K562 (cell line): Measurements from ENCODE around the gene FETUB. TPM values are rescaled to one million over a fixed set of nuclear protein-coding genes. Genes with fewer than 3 reads are reported as not detected.
"Not testable (repeated sequence)": the region's sequence is repeated elsewhere in the genome, so short reads cannot be mapped to it uniquely, and the experiment has no call there.

ENCODE experiments used
- ATAC-seq: fragments of 200-7000 bp; cut with Tn5 transposase; 3 replicates; pipeline ENCODE4 v1.9.1; 2020; ENCODE audit warnings: moderate library complexity
- BruUV-seq: library from RNA; stranded (reverse); fragments of 400-500 nt; replicated peaks from 2 replicates; lab custom pipeline; 2021; lab: Mats Ljungman, UMichigan
- CTCF ChIA-PET: fragments of 300-600 bp; formaldehyde crosslinking; extraction: SDS; loops from one replicate; lab custom pipeline; 2021; ENCODE audit warnings: low intra/inter-chr PET ratio; lab: Yijun Ruan, JAX
- POLR2A ChIA-PET: fragments of 300-600, 350-650 bp; sonication (Branson Sonifier 250); formaldehyde crosslinking; extraction: SDS; loops from one replicate; lab custom pipeline; 2021; ENCODE audit warnings: antibody characterized with exemption, inconsistent platforms; lab: Yijun Ruan, JAX
- DNase-seq, 4 experiments: peaks; one replicate each; pipeline versions ENCODE4 v3.0.0 to v3.0.0-alpha.2; 2011 to 2018; ENCODE audit warnings: low spot score in 3 of 4, mixed read lengths in 3 of 4; ENCODE audit errors: extremely low read depth in 1 of 4
- FAIRE-seq: peaks from 2 replicates; lab custom pipeline; 2011; peaks lifted over from hg19 to GRCh38; lab: Jason Lieb, UNC
- H2AFZ ChIP-seq: 2 replicates; pipeline ENCODE4 v1.6.0; 2011; ENCODE audit warnings: low read depth, low read length, control low read depth, inconsistent platforms
- H3K27ac ChIP-seq: fragments of 200-600 bp; 3 replicates; pipeline ENCODE4 v1.8.0; 2011; ENCODE audit warnings: low read depth, mild to moderate bottlenecking, control low read depth, inconsistent platforms, low read length, moderate library complexity, mixed read lengths; ENCODE audit errors: extremely low read depth
- H3K27me3 ChIP-seq, 2 experiments: fragments of 300-600 bp in 1 of 2; 2 replicates in 1 of 2; 3 replicates in 1 of 2; pipeline versions ENCODE4 v1.6.0 to v1.8.0; 2011; ENCODE audit warnings: inconsistent platforms in 2 of 2, low read length in 2 of 2, mild to moderate bottlenecking in 1 of 2, mixed read lengths in 1 of 2, moderate library complexity in 1 of 2; ENCODE audit not compliant: control insufficient read depth in 2 of 2, insufficient read depth in 2 of 2
- H3K36me3 ChIP-seq: fragments of 300-600 bp; 3 replicates; pipeline ENCODE4 v1.8.0; 2011; ENCODE audit warnings: mild to moderate bottlenecking, low read length, inconsistent platforms; ENCODE audit not compliant: control insufficient read depth, insufficient read depth
- H3K4me1 ChIP-seq, 2 experiments: fragments of 200-600 bp in 1 of 2; replicated peaks in 1 of 2; 2 replicates in 1 of 2; 3 replicates in 1 of 2; pipeline versions ENCODE4 v1.5.1 to v1.8.0; 2011; ENCODE audit warnings: inconsistent platforms in 2 of 2, low read length in 2 of 2, mild to moderate bottlenecking in 1 of 2, mixed read lengths in 1 of 2, moderate library complexity in 1 of 2; ENCODE audit not compliant: control insufficient read depth in 2 of 2, insufficient read depth in 2 of 2
- H3K4me2 ChIP-seq: 2 replicates; pipeline ENCODE4 v1.6.1; 2011; ENCODE audit warnings: low read length, control low read depth, inconsistent platforms, mixed read lengths; ENCODE audit not compliant: insufficient read depth
- H3K4me3 ChIP-seq: fragments of 200-600 bp; sonication (generic), shearing (Covaris generic); 2 replicates; pipeline ENCODE4 v1.5.1; 2016; ENCODE audit warnings: control low read depth, inconsistent platforms
- H3K79me2 ChIP-seq: fragments of 200-600 bp; 3 replicates; pipeline ENCODE4 v1.8.0; 2011; ENCODE audit warnings: low read length, inconsistent platforms; ENCODE audit not compliant: control insufficient read depth, insufficient read depth
- H3K9ac ChIP-seq, 2 experiments: 2 replicates each; pipeline versions ENCODE4 v1.6.0 to v1.6.1; 2011; ENCODE audit warnings: low read depth in 2 of 2, low read length in 2 of 2, control low read depth in 1 of 2, inconsistent platforms in 1 of 2, mild to moderate bottlenecking in 1 of 2, mixed read lengths in 1 of 2; ENCODE audit not compliant: insufficient read depth in 1 of 2
- H3K9me1 ChIP-seq: one replicate; pipeline ENCODE4 v1.6.0; 2011; ENCODE audit warnings: inconsistent platforms, mild to moderate bottlenecking, low read length, moderate library complexity; ENCODE audit not compliant: control insufficient read depth, insufficient read depth
- H3K9me3 ChIP-seq: replicated peaks from 2 replicates; pipeline ENCODE4 v1.5.1; 2011; ENCODE audit warnings: low read depth, low read length, inconsistent platforms; ENCODE audit not compliant: control insufficient read depth, insufficient read depth
- H4K20me1 ChIP-seq: replicated peaks from 2 replicates; pipeline ENCODE4 v1.6.1; 2011; ENCODE audit warnings: low read length, inconsistent platforms, mixed read lengths; ENCODE audit not compliant: control insufficient read depth, insufficient read depth
- STAT5A ChIP-seq: IDR thresholded peaks from 2 replicates; pipeline ENCODE4 v1.6.1; 2012; ENCODE audit warnings: low read length, inconsistent platforms, borderline replicate concordance
- ZNF431 ChIP-seq: sonication (generic); formaldehyde crosslinking; IDR thresholded peaks from 2 replicates; pipeline ENCODE4 v1.8.0; 2022; ENCODE audit warnings: mild to moderate bottlenecking, missing genetic modification reagents
- ZNF57 ChIP-seq: fragments of 450-650 bp; formaldehyde crosslinking; IDR thresholded peaks from 2 replicates; pipeline ENCODE4 v1.4.0; 2020; ENCODE audit warnings: mild to moderate bottlenecking, moderate library complexity
- in situ Hi-C: fragments of 300-500 bp; cut with MboI; formaldehyde crosslinking; loops from 4 replicates; pipeline ENCODE4 v1.15.0; 2018; ENCODE audit warnings: inconsistent platforms, mixed read lengths
- intact Hi-C: fragments of 100-400 bp; cut with micrococcal nuclease; formaldehyde crosslinking; loops from 2 replicates; pipeline ENCODE4 v1.14.2; 2022
- polyA plus RNA-seq, 8 experiments: library from polyadenylated mRNA; depleted of rRNA in 4 of 8; stranded (reverse) in 5 of 8; unstranded in 3 of 8; fragments of >200 nt; fragmentation: Nextera tagmentation in 2 of 8; fragmentation: Illumina TruSeq in 1 of 8; extraction: Ambion mirVana in 2 of 8; extraction: Trizol in 1 of 8; gene quantifications; 2 replicates each; pipeline versions ENCODE4 v1.2.1 to v1.2.3, GENCODE V29; 2011 to 2014; ENCODE audit warnings: inconsistent platforms in 1 of 8, missing spikeins in 1 of 8
- small RNA-seq: library from RNA; depleted of rRNA; stranded (forward); fragments of <200 nt; gene quantifications from one replicate; pipeline ENCODE3, GENCODE V24; 2014
- total RNA-seq, 7 experiments: library from RNA; depleted of rRNA in 6 of 7; stranded (reverse); fragments of >200 nt in 6 of 7; fragmentation: Illumina TruSeq in 2 of 7; extraction: Trizol in 2 of 7; gene quantifications; 2 replicates each; pipeline versions ENCODE4 v1.2.1 to v1.2.3, GENCODE V29; 2011 to 2021; ENCODE audit warnings: low replicate concordance in 1 of 7
- TF ChIP-seq, protein P1 (sequence below): fragments of 450-650 bp; IDR thresholded peaks from 2 replicates; pipeline ENCODE4 v1.6.1; 2016; ENCODE audit warnings: antibody characterized with exemption

FETUB gene
- total and polyA plus RNA-seq, 9 of the 15 experiments (the other 6 are each of a cell fraction or from before 2014, with no cell fraction given) = not detected

GRCh38 chr3:186700267-186700666, 60.1 kb downstream of the FETUB start (continued):
- TF ChIP-seq, protein P1, sequence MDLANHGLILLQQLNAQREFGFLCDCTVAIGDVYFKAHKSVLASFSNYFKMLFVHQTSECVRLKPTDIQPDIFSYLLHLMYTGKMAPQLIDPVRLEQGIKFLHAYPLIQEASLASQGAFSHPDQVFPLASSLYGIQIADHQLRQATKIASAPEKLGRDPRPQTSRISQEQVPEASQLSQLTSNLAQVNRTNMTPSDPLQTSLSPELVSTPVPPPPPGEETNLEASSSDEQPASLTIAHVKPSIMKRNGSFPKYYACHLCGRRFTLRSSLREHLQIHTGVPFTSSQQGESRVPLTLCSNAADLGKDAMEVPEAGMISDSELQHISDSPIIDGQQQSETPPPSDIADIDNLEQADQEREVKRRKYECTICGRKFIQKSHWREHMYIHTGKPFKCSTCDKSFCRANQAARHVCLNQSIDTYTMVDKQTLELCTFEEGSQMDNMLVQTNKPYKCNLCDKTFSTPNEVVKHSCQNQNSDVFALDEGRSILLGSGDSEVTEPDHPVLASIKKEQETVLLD = 0 out of 2 replicates have a peak, but pooled peaks have one; percentile 50
- TF ChIP-seq STAT5A = peak; percentile 39; the same call in 1 of the 2 replicates
- TF ChIP-seq ZNF431 (CRISPR knock-in tag) = no peak
- no peak for TF ChIP-seq ZNF57 (CRISPR knock-in tag)

DNA sequence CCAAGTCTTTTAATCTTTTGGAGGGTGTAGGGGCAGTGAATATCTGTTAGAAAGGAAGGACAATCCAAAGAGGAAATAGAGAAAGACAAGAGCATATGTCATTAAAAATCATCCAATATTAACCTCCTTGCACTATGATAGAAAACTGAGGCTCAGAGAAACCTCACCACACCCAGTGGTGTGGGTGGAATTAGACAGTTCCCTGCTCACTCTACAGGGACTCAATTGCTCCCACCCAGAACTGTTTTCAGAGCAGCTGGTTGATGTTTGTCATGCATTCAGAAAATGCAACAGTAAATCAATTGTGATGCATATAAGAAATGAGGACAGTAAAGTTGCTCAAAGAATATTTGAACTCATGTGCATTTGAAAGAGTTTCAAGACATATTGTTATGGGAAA, 62.3 kb downstream of the FETUB start:
- H3K9me3 ChIP-seq, H3K79me2 ChIP-seq, H3K4me2 ChIP-seq, H2AFZ ChIP-seq, H3K27ac ChIP-seq, H4K20me1 ChIP-seq, POLR2A ChIA-PET, H3K9ac ChIP-seq, H3K9me1 ChIP-seq, ATAC-seq, in situ Hi-C loops, H3K4me3 ChIP-seq, BruUV-seq, DNase-seq, CTCF ChIA-PET, intact Hi-C loops, H3K27me3 ChIP-seq, H3K36me3 ChIP-seq, FAIRE-seq: not testable (repeated sequence)
- peaks cover 7 to 17% of the 10 kb centered on the region in 2 experiments; a peak in 4 of 5 replicates for H3K4me1 ChIP-seq

Small RNA genes lying within 50 kb of the gene (small RNA-seq; reads per million reads assigned to genes)
- not detected for gene RF00017

Other genes starting within 250 kb of the FETUB start
Only the 7 nearest of the 9 such genes appear.
- gene CRYGS, start 96.0 kb upstream of the FETUB start, total RNA-seq (2014; rRNA removed) = 2.1 and 3.8 TPM in 2 replicates
- gene CRYGS, start 96.0 kb upstream of the FETUB start, total RNA-seq (2014; rRNA removed; fragmentation: Illumina TruSeq; extraction: Trizol) = 2.0 and 2.4 TPM in 2 replicates
- 1.8 and 1.9 TPM in 2 replicates for gene CRYGS, start 96.0 kb upstream of the FETUB start, total RNA-seq (2015; rRNA removed; fragmentation: Illumina TruSeq; extraction: Trizol)
- 1.5 and 1.6 TPM in 2 replicates for gene CRYGS, start 96.0 kb upstream of the FETUB start, total RNA-seq (2021)
- 3.5 and 5.5 TPM in 2 replicates for gene CRYGS, start 96.0 kb upstream of the FETUB start, polyA plus RNA-seq (2011; rRNA removed)
- gene CRYGS, start 96.0 kb upstream of the FETUB start, polyA plus RNA-seq (2014; fragmentation: Illumina TruSeq; extraction: Trizol) = 1.0 and 1.8 TPM in 2 replicates
- gene CRYGS, start 96.0 kb upstream of the FETUB start, polyA plus RNA-seq (2014; fragmentation: Nextera tagmentation; extraction: Ambion mirVana) = 1 to 10 TPM; 1.9 to 2.0 TPM
- 3.0 and 3.7 TPM in 2 replicates for gene CRYGS, start 96.0 kb upstream of the FETUB start, polyA plus RNA-seq (2014; rRNA removed)
- gene TBCCD1, start 73.1 kb upstream of the FETUB start, total RNA-seq (2014; rRNA removed) = 17.7 and 22.7 TPM in 2 replicates
- gene TBCCD1, start 73.1 kb upstream of the FETUB start, total RNA-seq (2014; rRNA removed; fragmentation: Illumina TruSeq; extraction: Trizol) = 26.2 and 26.8 TPM in 2 replicates
- 21.1 and 21.2 TPM in 2 replicates for gene TBCCD1, start 73.1 kb upstream of the FETUB start, total RNA-seq (2015; rRNA removed; fragmentation: Illumina TruSeq; extraction: Trizol)
- 18.4 and 20.9 TPM in 2 replicates for gene TBCCD1, start 73.1 kb upstream of the FETUB start, total RNA-seq (2021)
- gene TBCCD1, start 73.1 kb upstream of the FETUB start, polyA plus RNA-seq (2011; rRNA removed) = 26.0 and 31.1 TPM in 2 replicates
- 18.4 and 22.2 TPM in 2 replicates for gene TBCCD1, start 73.1 kb upstream of the FETUB start, polyA plus RNA-seq (2014; fragmentation: Illumina TruSeq; extraction: Trizol)
- 10 to 100 TPM; 18.9 to 21.4 TPM for gene TBCCD1, start 73.1 kb upstream of the FETUB start, polyA plus RNA-seq (2014; fragmentation: Nextera tagmentation; extraction: Ambion mirVana)
- gene TBCCD1, start 73.1 kb upstream of the FETUB start, polyA plus RNA-seq (2014; rRNA removed) = 16.2 and 17.9 TPM in 2 replicates
- gene DNAJB11, start 69.7 kb upstream of the FETUB start, total RNA-seq (2014; rRNA removed) = 68.1 and 71.4 TPM in 2 replicates
- 63.8 and 65.7 TPM in 2 replicates for gene DNAJB11, start 69.7 kb upstream of the FETUB start, total RNA-seq (2014; rRNA removed; fragmentation: Illumina TruSeq; extraction: Trizol)
- 67.1 and 67.7 TPM in 2 replicates for gene DNAJB11, start 69.7 kb upstream of the FETUB start, total RNA-seq (2015; rRNA removed; fragmentation: Illumina TruSeq; extraction: Trizol)
- 44.4 and 49.3 TPM in 2 replicates for gene DNAJB11, start 69.7 kb upstream of the FETUB start, total RNA-seq (2021)
- 29.9 and 40.1 TPM in 2 replicates for gene DNAJB11, start 69.7 kb upstream of the FETUB start, polyA plus RNA-seq (2011; rRNA removed)
- gene DNAJB11, start 69.7 kb upstream of the FETUB start, polyA plus RNA-seq (2014; fragmentation: Illumina TruSeq; extraction: Trizol) = 48.7 and 63.9 TPM in 2 replicates
- 10 to 100 TPM; 14.8 to 16.7 TPM for gene DNAJB11, start 69.7 kb upstream of the FETUB start, polyA plus RNA-seq (2014; fragmentation: Nextera tagmentation; extraction: Ambion mirVana)
- 74.7 and 77.0 TPM in 2 replicates for gene DNAJB11, start 69.7 kb upstream of the FETUB start, polyA plus RNA-seq (2014; rRNA removed)
- not detected in 2 replicates for gene AHSG, start 27.3 kb upstream of the FETUB start, total RNA-seq (2014; rRNA removed)
- gene AHSG, start 27.3 kb upstream of the FETUB start, total RNA-seq (2014; rRNA removed; fragmentation: Illumina TruSeq; extraction: Trizol) = not detected in 2 replicates
- gene AHSG, start 27.3 kb upstream of the FETUB start, total RNA-seq (2015; rRNA removed; fragmentation: Illumina TruSeq; extraction: Trizol) = not detected in 2 replicates
- gene AHSG, start 27.3 kb upstream of the FETUB start, total RNA-seq (2021) = 0.69 and 1.2 TPM in 2 replicates
- gene AHSG, start 27.3 kb upstream of the FETUB start, polyA plus RNA-seq (2011; rRNA removed) = not detected in 2 replicates
- gene AHSG, start 27.3 kb upstream of the FETUB start, polyA plus RNA-seq (2014; fragmentation: Illumina TruSeq; extraction: Trizol) = not detected in 2 replicates
- not detected for gene AHSG, start 27.3 kb upstream of the FETUB start, polyA plus RNA-seq (2014; fragmentation: Nextera tagmentation; extraction: Ambion mirVana)
- gene AHSG, start 27.3 kb upstream of the FETUB start, polyA plus RNA-seq (2014; rRNA removed) = not detected in 2 replicates
- gene HRG, start 25.6 kb downstream of the FETUB start, total RNA-seq (2014; rRNA removed) = not detected in 2 replicates
- not detected in 2 replicates for gene HRG, start 25.6 kb downstream of the FETUB start, total RNA-seq (2014; rRNA removed; fragmentation: Illumina TruSeq; extraction: Trizol)
- not detected in 2 replicates for gene HRG, start 25.6 kb downstream of the FETUB start, total RNA-seq (2015; rRNA removed; fragmentation: Illumina TruSeq; extraction: Trizol)
- gene HRG, start 25.6 kb downstream of the FETUB start, total RNA-seq (2021) = not detected in 2 replicates
- gene HRG, start 25.6 kb downstream of the FETUB start, polyA plus RNA-seq (2011; rRNA removed) = not detected in 2 replicates
- not detected in 2 replicates for gene HRG, start 25.6 kb downstream of the FETUB start, polyA plus RNA-seq (2014; fragmentation: Illumina TruSeq; extraction: Trizol)
- gene HRG, start 25.6 kb downstream of the FETUB start, polyA plus RNA-seq (2014; fragmentation: Nextera tagmentation; extraction: Ambion mirVana) = not detected
- not detected in 2 replicates for gene HRG, start 25.6 kb downstream of the FETUB start, polyA plus RNA-seq (2014; rRNA removed)
- gene KNG1, start 77.0 kb downstream of the FETUB start, total RNA-seq (2014; rRNA removed) = not detected in 2 replicates
- not detected in 2 replicates for gene KNG1, start 77.0 kb downstream of the FETUB start, total RNA-seq (2014; rRNA removed; fragmentation: Illumina TruSeq; extraction: Trizol)
- gene KNG1, start 77.0 kb downstream of the FETUB start, total RNA-seq (2015; rRNA removed; fragmentation: Illumina TruSeq; extraction: Trizol) = not detected in 2 replicates
- gene KNG1, start 77.0 kb downstream of the FETUB start, total RNA-seq (2021) = 0.07 and 0.09 TPM in 2 replicates
- not detected in 2 replicates for gene KNG1, start 77.0 kb downstream of the FETUB start, polyA plus RNA-seq (2011; rRNA removed)
- not detected in 2 replicates for gene KNG1, start 77.0 kb downstream of the FETUB start, polyA plus RNA-seq (2014; fragmentation: Illumina TruSeq; extraction: Trizol)
- not detected for gene KNG1, start 77.0 kb downstream of the FETUB start, polyA plus RNA-seq (2014; fragmentation: Nextera tagmentation; extraction: Ambion mirVana)
- not detected in 2 replicates for gene KNG1, start 77.0 kb downstream of the FETUB start, polyA plus RNA-seq (2014; rRNA removed)
- 307 and 311 TPM in 2 replicates for gene EIF4A2, start 143.2 kb downstream of the FETUB start, total RNA-seq (2014; rRNA removed)
- 509 and 525 TPM in 2 replicates for gene EIF4A2, start 143.2 kb downstream of the FETUB start, total RNA-seq (2014; rRNA removed; fragmentation: Illumina TruSeq; extraction: Trizol)
- 454 and 491 TPM in 2 replicates for gene EIF4A2, start 143.2 kb downstream of the FETUB start, total RNA-seq (2015; rRNA removed; fragmentation: Illumina TruSeq; extraction: Trizol)
- 314 and 345 TPM in 2 replicates for gene EIF4A2, start 143.2 kb downstream of the FETUB start, total RNA-seq (2021)
- 610 and 754 TPM in 2 replicates for gene EIF4A2, start 143.2 kb downstream of the FETUB start, polyA plus RNA-seq (2011; rRNA removed)
- gene EIF4A2, start 143.2 kb downstream of the FETUB start, polyA plus RNA-seq (2014; fragmentation: Illumina TruSeq; extraction: Trizol) = 348 and 435 TPM in 2 replicates
- gene EIF4A2, start 143.2 kb downstream of the FETUB start, polyA plus RNA-seq (2014; fragmentation: Nextera tagmentation; extraction: Ambion mirVana) = 100 to 1,000 TPM; 329 to 333 TPM
- 486 and 488 TPM in 2 replicates for gene EIF4A2, start 143.2 kb downstream of the FETUB start, polyA plus RNA-seq (2014; rRNA removed)